ENCODE data around the gene SGCD.

SGCD gene

DNA sequence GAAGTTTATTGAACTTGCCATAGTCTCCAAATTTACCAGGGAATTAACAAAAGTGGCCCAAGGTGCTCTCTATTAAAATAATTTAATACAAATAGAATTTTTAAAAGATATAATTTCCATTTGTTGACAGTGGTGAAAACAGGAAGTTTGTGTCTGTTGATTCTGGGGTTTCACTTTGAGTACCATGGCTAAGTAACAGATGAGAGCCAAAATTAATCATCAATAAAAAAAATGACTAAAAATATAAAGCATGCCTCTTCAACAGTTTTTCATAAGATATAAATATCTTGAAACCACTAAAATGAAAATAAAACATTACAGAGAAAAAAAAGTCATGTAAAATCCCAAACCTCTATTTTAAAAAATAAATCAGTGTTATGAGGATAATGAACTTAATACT, 49.8 kb downstream of the SGCD start:
- no peak for TF ChIP-seq TAF1 (IDR thresholded peaks at IDR 0.05; ENCODE audit: low read depth, low read length)
- no peak for TF ChIP-seq SPI1 (IDR thresholded peaks at IDR 0.05; ENCODE audit: low read depth, low read length)
- no peak for TF ChIP-seq POLR2AphosphoS5 (IDR thresholded peaks at IDR 0.05; ENCODE audit: low read depth, low read length)
- TF ChIP-seq POLR2A (IDR thresholded peaks at IDR 0.05; ENCODE audit: low read depth, low read length), result no peak
- TF ChIP-seq PAX5 (IDR thresholded peaks at IDR 0.05; ENCODE audit: insufficient read depth, low read length, severe bottlenecking), result no peak
- DNase-seq (ENCODE audit: insufficient read length, low spot score) (no peak), FAIRE-seq (no peak)

DNA sequence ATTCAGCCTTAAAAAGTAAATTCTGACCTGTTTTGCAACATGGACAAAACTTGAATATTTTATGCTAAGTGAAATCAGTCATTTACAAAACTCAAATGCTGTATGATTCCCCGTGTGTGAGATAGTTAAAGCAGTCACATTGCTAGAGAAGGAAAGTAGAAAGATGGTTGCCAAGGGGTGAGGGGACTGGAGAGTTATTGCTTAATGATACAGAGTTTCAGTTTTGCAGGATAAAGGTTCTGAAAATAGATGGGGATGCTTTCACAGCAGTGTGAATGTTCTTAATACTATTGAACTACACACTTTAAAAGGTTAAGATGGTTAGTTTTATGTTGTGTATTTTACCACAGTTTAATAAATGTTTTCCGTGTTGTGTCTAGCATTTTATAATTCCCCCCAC, 51.2 kb downstream of the SGCD start:
- FAIRE-seq, result peak; percentile 54
- TF ChIP-seq TAF1 (IDR thresholded peaks at IDR 0.05; ENCODE audit: low read depth, low read length), result no peak
- TF ChIP-seq POLR2A (IDR thresholded peaks at IDR 0.05; ENCODE audit: low read depth, low read length), result no peak
- no peak for TF ChIP-seq POLR2AphosphoS5 (IDR thresholded peaks at IDR 0.05; ENCODE audit: low read depth, low read length)
- TF ChIP-seq POU2F2 (IDR thresholded peaks at IDR 0.05; ENCODE audit: low read depth, low read length), result no peak
- no peak for TF ChIP-seq SPI1 (IDR thresholded peaks at IDR 0.05; ENCODE audit: low read depth, low read length)
- TF ChIP-seq PAX5 (IDR thresholded peaks at IDR 0.05; ENCODE audit: insufficient read depth, low read length, severe bottlenecking), result no peak
- DNase-seq (ENCODE audit: insufficient read length, low spot score), result no peak

DNA sequence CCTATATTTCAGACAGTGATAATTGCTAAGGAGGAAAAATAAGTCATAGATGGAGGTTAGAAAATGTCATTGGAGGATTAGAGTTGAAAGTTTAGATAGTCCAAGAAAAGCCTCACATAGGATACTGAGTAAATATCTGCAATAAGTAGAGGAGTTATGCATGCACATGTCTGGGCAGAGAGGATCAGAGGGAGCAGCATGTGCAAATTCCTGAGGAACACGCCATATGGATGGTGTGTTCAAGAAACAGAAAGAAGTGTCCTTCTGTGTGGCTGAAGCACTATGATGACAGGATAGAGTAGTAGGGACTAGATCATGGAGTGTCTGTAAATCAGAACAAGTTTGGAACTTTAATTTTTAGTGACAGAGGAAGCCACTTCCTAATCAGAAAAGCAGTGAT, 52.2 kb downstream of the SGCD start:
- FAIRE-seq (no peak), DNase-seq (ENCODE audit: insufficient read length, low spot score) (no peak)
- TF ChIP-seq POLR2A (IDR thresholded peaks at IDR 0.05; ENCODE audit: low read depth, low read length) (no peak), POU2F2 (IDR thresholded peaks at IDR 0.05; ENCODE audit: low read depth, low read length) (no peak), SPI1 (IDR thresholded peaks at IDR 0.05; ENCODE audit: low read depth, low read length) (no peak), POLR2AphosphoS5 (IDR thresholded peaks at IDR 0.05; ENCODE audit: low read depth, low read length) (no peak), TAF1 (IDR thresholded peaks at IDR 0.05; ENCODE audit: low read depth, low read length) (no peak), PAX5 (IDR thresholded peaks at IDR 0.05; ENCODE audit: insufficient read depth, low read length, severe bottlenecking) (no peak)

DNA sequence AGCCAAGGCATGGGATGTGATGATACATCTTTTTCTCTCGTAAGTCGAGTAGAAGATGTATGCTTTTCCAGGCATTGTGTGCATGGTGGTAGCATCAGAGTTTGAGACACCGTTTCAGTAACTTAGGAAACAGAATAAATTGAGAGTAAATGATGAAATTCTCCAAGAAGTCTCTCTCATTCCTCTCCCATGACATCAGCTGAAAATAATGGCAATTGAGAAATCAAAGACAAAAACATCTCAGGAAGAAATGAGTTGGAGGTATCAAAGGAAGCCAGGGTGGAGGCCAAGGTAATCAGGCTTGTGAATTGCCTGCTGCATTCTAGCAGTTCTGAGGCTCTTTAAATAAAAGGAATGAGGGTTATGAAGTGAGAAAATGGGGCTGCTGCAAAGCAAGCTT, 53.9 kb downstream of the SGCD start:
- TF ChIP-seq POLR2AphosphoS5 (IDR thresholded peaks at IDR 0.05; ENCODE audit: low read depth, low read length) (no peak), PAX5 (IDR thresholded peaks at IDR 0.05; ENCODE audit: insufficient read depth, low read length, severe bottlenecking) (no peak)
- FAIRE-seq, result no peak
- DNase-seq (ENCODE audit: insufficient read length, low spot score), result no peak

DNA sequence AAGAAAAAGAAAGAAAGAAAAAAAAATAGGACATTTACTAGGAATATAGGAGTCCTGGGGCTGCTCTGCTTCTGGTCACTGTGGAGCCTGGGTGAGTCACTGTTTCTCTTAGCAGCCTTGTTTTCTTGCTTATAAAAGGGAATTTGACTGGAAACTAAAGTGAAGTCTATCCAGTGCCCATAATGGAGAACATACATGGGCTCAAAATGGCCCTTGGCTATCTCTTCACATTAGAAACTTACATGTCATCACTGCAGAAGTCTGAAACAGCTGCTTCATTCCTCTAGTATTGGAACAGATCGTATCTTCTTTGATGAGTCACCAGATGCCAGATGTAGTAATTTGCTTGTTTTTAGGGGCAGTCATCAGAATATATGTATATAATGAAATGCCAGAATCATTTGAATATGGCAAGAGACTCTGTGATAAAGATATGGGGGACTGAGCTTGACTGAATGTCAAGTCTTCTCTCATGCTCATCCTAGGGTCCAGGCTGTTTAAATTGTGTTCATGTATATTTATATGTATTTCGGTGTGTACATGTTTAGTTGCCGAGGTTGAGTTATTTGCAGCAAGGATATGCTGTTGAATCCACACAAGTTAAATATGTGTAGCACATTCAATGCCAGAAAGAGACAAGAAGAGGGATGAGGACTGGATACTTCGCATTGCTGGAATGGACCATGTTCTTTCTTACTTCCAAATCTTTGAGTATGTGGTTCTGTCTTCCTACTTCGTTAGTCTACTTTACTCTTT, 56.7 kb downstream of the SGCD start:
- DNase-seq (ENCODE audit: insufficient read length, low spot score) (no peak), FAIRE-seq (no peak)
- TF ChIP-seq POLR2AphosphoS5 (IDR thresholded peaks at IDR 0.05; ENCODE audit: low read depth, low read length) (no peak), PAX5 (IDR thresholded peaks at IDR 0.05; ENCODE audit: insufficient read depth, low read length, severe bottlenecking) (no peak), TAF1 (IDR thresholded peaks at IDR 0.05; ENCODE audit: low read depth, low read length) (no peak), POLR2A (IDR thresholded peaks at IDR 0.05; ENCODE audit: low read depth, low read length) (no peak), SPI1 (IDR thresholded peaks at IDR 0.05; ENCODE audit: low read depth, low read length) (no peak), POU2F2 (IDR thresholded peaks at IDR 0.05; ENCODE audit: low read depth, low read length) (no peak)

DNA sequence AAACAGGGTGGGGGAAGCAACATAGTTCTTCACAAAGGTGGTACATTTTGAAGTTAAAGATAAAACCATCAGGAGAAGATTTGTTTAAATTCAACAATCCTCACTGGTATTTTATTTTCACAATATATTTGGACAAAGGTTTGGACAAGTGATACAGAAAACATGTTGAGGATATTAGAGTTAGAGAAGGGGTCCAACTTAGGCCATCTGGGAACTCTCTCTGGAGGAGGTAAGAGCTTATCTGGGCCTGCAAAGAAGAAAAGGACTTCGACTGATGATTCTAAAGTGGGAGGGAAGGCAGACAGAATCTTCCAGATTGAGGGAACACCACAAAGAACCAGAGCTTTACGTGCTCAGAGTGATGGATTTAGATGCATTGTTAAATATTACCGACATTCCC, 58.5 kb downstream of the SGCD start:
- DNase-seq (ENCODE audit: insufficient read length, low spot score) (no peak), FAIRE-seq (no peak)
- TF ChIP-seq SPI1 (IDR thresholded peaks at IDR 0.05; ENCODE audit: low read depth, low read length), result no peak
- no peak for TF ChIP-seq POU2F2 (IDR thresholded peaks at IDR 0.05; ENCODE audit: low read depth, low read length)
- no peak for TF ChIP-seq PAX5 (IDR thresholded peaks at IDR 0.05; ENCODE audit: insufficient read depth, low read length, severe bottlenecking)

DNA sequence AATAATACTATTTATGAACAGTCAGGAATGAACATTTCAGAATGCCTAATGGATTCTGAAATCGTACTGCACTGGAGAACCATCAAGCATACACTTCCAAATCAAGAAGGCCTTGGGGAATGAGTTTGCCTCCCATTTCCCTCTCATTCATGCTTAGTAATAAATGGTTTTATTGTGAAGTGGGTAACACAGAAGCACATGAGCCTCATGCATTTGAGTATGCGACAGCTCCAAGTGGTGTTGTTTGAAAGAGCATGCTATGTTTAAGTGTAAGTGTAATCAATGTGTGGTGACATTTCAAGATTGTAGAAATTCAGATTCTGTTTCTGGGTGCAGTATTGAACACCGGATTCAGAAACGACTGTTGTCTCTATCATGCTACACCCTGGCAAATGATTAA, 60.0 kb downstream of the SGCD start:
- TF ChIP-seq POU2F2 (IDR thresholded peaks at IDR 0.05; ENCODE audit: low read depth, low read length) (no peak), POLR2AphosphoS5 (IDR thresholded peaks at IDR 0.05; ENCODE audit: low read depth, low read length) (no peak), POLR2A (IDR thresholded peaks at IDR 0.05; ENCODE audit: low read depth, low read length) (no peak), PAX5 (IDR thresholded peaks at IDR 0.05; ENCODE audit: insufficient read depth, low read length, severe bottlenecking) (no peak), SPI1 (IDR thresholded peaks at IDR 0.05; ENCODE audit: low read depth, low read length) (no peak), TAF1 (IDR thresholded peaks at IDR 0.05; ENCODE audit: low read depth, low read length) (no peak)
- DNase-seq (ENCODE audit: insufficient read length, low spot score), result no peak
- no peak for FAIRE-seq

DNA sequence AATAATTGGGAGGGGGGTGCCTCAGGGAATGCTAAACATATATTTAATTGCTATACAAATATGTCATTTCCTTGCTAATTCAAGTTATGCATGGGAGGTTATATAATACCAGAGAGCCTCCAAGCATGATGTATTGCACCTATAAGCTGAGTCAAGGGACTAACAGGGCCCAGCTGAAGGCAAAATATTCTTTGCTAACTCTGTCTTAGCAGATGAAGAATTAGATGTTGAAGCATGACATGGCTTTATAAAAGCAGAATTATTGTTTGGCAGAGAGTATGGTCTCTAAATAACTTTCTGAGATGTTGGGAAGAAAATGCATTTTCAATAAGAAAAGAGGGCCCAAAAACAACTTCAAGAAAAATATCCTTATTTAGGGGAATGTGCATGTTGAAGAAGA, 60.4 kb downstream of the SGCD start:
- FAIRE-seq (no peak), DNase-seq (ENCODE audit: insufficient read length, low spot score) (no peak)
- TF ChIP-seq POU2F2 (IDR thresholded peaks at IDR 0.05; ENCODE audit: low read depth, low read length), result no peak
- TF ChIP-seq POLR2A (IDR thresholded peaks at IDR 0.05; ENCODE audit: low read depth, low read length), result no peak
- no peak for TF ChIP-seq POLR2AphosphoS5 (IDR thresholded peaks at IDR 0.05; ENCODE audit: low read depth, low read length)
- no peak for TF ChIP-seq PAX5 (IDR thresholded peaks at IDR 0.05; ENCODE audit: insufficient read depth, low read length, severe bottlenecking)
- TF ChIP-seq TAF1 (IDR thresholded peaks at IDR 0.05; ENCODE audit: low read depth, low read length), result no peak
- TF ChIP-seq SPI1 (IDR thresholded peaks at IDR 0.05; ENCODE audit: low read depth, low read length), result no peak

DNA sequence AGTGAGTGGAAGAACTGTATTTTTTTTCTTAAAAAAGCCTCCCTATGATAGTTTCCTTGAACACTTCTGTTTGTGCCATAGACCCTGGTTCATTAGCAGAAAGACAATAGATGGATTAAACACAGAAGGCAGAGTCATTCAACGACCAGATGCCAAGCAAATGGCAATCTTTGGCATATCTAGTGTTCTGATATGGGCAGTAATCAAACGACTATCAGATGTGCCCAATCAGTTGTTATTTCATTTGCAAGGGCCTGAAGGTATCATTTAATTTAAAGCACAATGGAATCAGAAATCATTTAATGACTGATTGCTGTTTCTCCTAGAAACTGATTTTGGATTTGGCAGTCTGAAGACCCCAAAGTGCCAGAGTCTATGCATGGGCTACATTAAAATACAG, 61.3 kb downstream of the SGCD start:
- no peak for FAIRE-seq
- no peak for TF ChIP-seq SPI1 (IDR thresholded peaks at IDR 0.05; ENCODE audit: low read depth, low read length)
- no peak for TF ChIP-seq TAF1 (IDR thresholded peaks at IDR 0.05; ENCODE audit: low read depth, low read length)
- TF ChIP-seq POU2F2 (IDR thresholded peaks at IDR 0.05; ENCODE audit: low read depth, low read length), result no peak
- TF ChIP-seq POLR2AphosphoS5 (IDR thresholded peaks at IDR 0.05; ENCODE audit: low read depth, low read length), result no peak
- TF ChIP-seq POLR2A (IDR thresholded peaks at IDR 0.05; ENCODE audit: low read depth, low read length), result no peak

DNA sequence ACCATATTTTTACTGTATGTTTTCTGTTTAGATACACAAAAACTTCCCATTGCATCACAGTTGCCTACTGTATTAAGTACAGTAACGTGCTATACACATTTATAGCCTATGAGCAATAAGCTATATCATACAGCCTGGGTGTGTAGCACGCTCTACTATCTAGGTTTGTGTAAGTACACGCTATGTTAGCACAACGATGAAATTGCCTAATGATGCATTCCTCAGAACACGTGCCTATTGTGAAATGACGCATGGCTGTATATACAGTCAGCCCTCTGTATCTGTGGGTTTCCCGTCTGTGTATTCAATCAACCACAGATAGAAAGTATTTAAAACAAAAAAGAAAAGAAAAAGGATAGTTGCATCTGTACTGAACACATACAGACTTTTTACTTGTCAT, 64.2 kb downstream of the SGCD start:
- FAIRE-seq, result no peak
- TF ChIP-seq POLR2A (IDR thresholded peaks at IDR 0.05; ENCODE audit: low read depth, low read length) (no peak), POU2F2 (IDR thresholded peaks at IDR 0.05; ENCODE audit: low read depth, low read length) (no peak), POLR2AphosphoS5 (IDR thresholded peaks at IDR 0.05; ENCODE audit: low read depth, low read length) (no peak), TAF1 (IDR thresholded peaks at IDR 0.05; ENCODE audit: low read depth, low read length) (no peak), PAX5 (IDR thresholded peaks at IDR 0.05; ENCODE audit: insufficient read depth, low read length, severe bottlenecking) (no peak), SPI1 (IDR thresholded peaks at IDR 0.05; ENCODE audit: low read depth, low read length) (no peak)
- no peak for DNase-seq (ENCODE audit: insufficient read length, low spot score)

More for the DNA sequence above, 61.3 kb downstream of the SGCD start:
- no peak for DNase-seq (ENCODE audit: insufficient read length, low spot score)

All from GM12891 (cell line).